ENCODE results near the gene TP63.

Gene TP63

DNA sequence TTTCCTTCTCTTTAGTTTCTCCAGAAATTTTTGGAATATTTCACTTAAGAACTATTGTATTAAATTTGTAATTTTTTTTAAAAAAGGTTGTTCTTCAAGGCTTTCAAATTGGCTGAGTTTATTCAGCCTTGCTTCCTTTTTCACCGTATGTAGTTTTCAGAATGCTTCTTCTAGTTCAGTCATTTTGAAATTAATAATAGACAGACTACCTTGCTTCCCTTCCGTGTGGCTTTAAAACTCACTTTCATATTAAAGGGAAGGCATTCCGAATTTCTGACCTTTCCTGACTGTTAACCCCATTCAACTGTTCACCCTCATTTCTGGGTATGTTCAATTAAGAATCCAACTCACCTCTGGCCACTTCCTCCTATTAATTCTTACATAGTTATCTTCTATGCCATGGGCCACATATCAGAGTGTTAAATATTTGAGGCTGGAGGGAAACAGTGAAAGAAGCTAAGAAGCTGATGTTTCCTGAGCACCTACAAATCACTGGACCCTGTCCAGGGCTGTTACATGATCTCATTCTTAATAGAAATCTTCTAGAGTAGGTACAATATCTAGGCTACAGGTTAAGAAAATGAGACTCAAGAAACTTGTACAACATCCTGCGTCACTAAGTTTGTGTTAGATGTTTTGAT lies 252.0 kb downstream of the TP63 start:
- no peak for DNase-seq

DNA sequence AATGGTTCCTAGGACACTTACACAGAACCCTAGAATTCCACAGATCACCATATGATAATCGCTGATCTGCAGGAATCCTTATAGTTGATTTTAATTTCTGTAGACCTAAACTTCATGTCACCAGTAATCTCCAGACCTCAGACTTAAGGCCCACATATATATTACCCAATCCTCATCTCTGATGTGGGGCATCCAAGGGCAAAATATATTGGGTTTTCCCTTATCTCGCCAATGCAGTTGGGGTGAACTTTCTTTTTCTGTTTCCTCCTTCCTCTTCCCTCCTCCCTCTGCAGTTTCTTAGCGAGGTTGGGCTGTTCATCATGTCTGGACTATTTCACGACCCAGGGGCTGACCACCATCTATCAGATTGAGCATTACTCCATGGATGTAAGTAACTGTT lies 259.3 kb downstream of the TP63 start:
- DNase-seq: peak; percentile 77

DNA sequence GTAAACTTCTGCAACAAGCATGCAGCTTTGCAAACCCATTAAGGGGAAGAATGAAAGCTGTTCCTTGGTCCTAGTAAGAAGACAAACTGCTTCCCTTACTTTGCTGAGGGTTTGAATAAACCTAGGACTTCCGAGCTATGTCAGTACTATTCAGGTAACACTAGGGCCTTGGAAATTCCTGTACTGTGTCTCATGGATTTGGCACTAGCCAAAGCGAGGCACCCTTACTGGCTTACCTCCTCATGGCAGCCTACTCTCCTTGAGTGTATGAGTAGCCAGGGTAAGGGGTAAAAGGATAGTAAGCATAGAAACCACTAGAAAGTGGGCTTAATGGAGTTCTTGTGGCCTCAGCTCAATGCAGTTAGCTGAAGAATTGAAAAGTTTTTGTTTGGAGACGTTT lies 265.3 kb downstream of the TP63 start:
- DNase-seq: no peak

DNA sequence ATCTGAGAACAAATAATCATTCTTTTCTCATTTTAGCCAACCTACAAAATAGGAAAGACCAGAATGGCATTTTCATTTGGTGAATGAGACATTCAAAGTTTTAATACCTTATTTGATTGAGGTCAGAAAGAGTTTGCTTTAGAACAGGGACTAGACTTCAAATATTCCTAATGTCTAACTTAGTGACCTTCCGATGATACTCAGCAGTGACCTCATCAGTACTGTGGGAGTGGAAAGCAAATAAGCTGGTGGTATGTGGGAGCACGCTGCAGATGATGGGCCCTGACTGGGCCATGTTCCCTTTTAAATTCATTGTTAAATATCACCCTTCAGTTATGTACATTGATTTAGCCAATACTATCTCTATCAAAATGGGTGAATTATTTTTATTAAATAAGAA lies 266.2 kb downstream of the TP63 start:
- no peak for DNase-seq

DNA sequence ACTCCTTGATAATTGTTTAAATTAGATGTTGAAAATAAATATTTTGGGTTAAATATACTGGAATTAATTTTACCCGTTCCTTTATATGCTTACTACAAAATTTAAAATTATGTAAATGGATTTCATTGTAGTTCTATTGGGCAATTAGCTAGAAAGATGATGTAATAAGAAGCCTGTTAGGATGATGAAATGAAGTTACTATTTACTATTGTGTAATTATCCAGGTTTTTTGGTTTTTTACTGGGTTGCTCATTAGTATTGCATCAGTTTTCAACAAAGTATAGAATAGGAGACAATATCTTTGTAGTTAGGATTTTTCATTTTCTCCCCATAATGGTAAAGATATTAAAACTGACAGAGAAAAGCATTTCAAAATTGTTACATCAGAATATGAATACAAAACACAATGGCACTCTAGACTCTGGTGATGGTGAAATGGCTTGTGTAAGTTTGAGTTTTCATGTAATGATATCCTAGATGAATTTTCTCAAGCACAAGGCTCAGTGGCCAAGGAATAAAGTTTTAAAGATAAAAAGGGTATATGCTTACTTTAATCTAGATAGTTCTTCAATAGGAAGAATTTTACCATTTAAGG lies 267.5 kb downstream of the TP63 start:
- DNase-seq: peak; percentile 7

DNA sequence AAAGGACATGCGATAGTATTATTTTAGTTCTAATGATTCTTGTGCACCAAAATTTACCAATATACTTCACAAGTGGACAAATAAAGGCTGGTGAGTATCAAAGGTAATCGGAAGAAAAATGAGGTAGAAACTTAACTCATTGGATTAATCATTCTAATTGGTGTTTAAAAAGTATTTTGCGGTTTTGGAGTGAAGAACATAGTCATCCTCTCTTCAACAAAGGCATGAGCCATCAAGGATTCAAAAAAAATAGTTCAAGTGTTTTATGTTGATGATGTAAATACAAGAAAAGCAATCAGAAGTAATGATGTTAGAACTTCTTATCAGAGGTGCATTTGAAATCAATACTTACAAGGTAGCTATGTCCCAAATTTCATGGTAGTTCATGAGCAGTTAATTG lies 268.0 kb downstream of the TP63 start:
- no peak for DNase-seq

DNA sequence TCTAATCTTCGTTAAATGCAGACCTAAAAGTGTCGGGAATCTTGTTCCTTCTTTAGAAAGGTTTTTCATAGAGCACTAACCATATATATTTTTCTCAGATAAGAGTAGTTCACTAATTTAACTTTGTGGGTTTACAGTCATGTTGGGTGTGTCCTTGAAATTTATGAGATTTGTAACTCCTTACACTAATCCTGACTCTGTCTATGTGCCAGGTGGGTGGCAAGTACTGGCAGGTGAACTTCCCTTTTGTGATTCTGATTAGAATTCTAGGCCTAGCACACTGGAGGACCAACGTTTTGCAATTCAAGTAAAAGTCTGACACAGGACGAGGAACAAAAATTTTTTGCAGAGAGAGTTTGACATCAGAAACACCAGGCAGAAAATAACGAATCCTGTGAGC lies 269.4 kb downstream of the TP63 start:
- DNase-seq: no peak

DNA sequence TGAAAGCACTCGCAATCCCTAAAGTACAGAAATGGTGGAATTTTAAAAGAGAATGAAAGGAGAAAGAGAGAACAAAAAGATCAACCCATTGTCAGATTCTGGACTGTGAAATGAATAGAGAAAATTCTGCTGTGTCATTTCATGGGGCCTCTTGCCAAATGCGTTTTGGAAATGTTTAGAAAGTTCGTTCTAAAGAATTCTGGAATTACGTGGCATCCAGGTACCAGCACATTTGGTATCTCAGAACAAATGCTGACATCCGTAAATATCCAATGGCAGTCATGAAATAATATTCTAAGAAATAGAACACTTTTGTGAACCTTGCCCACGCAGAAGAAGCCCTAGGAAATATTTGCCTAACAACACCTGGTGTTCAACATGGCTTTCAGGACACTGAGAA lies 270.3 kb downstream of the TP63 start:
- DNase-seq: no peak

DNA sequence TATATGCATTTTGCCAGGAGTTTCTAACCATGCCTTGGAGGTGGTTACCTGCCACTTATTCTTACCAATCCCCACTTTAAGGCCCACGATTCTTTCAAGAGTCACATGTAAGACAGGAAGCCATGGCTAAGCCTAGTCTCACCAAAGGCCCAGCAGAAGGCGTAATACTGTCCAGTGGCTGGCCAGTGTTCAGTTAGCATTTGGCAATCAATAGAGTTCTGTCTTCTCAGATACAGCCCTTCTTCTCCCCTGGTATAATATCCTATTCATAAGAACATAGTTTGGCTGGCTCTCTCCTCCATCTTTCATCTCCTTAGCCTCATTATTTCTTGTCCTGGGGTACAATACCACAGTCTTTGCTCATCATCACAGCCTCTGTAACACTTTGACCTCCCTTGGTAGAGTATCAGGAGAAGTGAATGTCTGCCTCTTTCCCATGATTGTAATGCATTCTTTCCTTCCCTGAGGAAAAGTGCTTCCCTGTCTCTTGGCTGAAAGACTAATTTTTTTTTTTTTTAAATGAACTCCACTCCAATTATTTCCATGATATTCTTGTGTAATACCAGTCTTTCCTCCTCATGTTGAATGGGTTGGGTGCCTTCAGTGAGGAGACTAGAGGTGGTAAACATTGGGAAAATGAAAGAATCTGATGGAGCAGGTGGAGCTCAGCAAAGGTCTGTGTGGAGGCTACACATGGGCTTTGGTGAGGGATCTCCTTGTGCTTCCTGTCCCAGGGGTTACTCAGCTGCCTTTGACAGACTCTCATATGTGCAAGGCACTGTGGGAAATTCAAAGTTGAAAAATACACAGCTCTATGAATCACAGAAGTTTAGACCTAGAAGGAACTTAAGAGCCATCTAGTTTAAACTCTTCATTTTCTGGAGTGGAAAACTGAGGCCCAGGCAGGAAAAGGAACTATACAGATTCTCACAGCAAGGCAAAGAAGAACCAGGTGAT lies 271.3 kb downstream of the TP63 start:
- DNase-seq: no peak

DNA sequence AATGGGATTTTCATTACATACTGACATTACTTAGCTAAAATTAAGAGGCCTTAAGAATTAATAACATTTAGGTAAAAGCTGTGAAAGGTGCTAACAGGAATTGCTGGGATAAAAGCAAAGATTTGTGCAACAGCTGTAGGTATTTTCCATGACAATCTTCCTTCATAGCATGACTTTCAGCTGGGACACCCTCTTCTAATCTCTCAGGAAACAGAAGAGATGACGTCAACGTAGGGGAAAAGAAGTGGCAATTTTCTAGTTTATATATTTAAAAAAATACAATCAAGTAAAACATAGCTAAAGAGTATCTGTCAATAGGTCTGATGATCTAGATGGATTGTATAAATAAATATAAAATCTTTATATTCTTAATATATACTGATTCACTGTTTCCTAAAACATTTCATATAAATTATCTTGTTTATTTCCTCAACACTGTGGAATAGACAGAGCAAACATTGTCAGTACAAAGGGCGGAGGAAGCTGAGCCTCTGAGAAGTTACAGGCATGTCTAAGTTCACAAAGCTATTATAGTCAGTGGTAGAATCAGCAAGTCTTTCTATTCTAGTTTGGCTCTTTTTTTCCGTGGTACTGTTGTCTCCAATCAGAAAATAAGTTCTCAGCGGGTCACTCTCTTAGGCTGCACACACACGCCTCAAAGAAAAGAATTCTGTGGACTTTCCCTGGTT lies 272.5 kb downstream of the TP63 start:
- DNase-seq: no peak

DNA sequence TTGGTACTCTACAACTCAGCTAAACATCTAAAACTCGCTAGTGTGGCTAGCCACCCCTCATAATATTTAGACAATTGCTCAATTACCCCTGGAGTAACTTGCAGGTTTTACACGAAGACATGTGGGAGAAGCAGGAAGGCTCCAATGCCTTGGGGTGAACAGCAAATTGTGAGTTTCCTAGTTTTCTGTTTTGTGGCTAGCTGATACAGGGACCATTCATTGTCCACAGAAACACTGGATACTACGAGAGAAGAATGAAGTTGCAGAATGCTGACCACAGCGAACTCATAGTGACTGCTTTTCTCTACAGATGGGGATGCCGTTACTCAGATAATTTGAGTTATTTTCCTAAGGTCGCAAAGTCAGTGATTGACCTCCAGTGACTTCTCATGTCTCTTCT lies 276.6 kb downstream of the TP63 start:
- no peak for DNase-seq

DNA sequence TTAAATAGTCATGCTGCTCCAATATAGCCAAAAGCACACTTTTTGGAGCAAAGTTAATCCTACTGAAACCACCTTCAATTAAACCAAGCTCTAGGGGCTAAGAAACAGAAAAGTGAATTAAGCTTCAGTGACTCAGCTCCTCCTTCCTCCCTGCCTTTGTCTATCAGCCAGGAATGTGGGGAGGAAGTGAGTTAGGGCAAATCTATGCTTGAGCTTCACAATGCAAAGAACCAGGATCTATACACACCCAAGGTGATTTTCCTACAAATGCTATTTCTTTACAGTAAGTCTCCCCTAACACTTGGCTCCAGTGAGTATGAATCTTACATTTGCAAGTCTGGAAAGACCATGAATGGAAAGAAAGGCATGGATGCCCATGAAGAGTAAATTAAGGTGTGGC lies 277.5 kb downstream of the TP63 start:
- DNase-seq: no peak

DNA sequence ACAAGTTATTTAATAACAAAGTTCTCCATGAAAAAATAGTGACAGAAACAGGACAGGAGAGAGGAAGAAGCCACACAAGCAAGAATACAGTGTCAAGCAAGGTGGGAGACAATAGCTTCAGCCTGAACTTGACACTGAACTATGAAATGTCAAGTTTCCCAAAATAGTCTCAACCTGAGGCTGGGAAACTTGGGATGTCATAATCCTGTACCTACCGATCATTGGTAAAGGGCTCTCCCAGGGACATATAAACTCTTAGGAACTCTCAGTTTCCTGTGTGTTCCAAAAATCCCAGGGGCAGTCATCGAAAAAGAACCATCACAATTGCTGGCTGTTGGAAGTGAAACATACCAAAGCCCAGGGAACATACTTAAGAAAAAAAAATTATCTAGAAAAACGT lies 277.9 kb downstream of the TP63 start:
- no peak for DNase-seq

DNA sequence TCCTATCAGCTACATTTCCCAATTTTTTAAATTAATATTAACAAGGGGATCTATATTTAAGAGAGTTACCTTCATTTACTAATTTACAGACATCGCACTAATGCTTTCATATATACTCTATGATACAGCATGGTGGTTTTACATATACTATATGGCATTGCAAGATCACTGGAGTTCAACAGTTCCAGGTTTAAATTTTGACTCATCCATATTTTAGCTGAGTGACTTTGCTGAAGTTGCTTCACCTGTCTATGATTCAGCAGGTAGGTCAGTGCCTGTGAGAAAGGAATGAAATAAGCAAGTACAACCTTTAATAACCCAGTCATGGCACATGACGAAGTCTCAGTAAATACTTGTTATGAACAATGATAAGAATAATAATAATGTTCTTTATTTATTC lies 278.4 kb downstream of the TP63 start:
- no peak for DNase-seq

DNA sequence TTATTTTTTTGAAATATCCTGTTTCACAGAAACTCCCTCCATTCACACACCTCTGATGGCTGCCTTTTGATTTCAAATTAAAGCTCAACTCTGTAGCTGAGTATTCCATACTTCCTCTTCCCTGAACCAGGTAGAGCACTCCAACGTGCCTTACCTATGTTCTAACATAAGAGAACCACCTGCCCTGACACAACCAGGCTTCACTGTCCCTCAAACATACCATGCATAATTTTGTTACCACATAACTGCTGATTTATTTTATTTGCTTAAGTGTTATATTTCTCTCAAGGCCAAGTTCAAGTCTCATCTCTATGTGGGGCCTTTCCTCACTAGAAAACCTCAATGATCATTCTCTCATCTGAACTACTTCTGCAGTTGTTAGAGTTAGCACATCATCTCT lies 279.8 kb downstream of the TP63 start:
- DNase-seq: no peak

DNA sequence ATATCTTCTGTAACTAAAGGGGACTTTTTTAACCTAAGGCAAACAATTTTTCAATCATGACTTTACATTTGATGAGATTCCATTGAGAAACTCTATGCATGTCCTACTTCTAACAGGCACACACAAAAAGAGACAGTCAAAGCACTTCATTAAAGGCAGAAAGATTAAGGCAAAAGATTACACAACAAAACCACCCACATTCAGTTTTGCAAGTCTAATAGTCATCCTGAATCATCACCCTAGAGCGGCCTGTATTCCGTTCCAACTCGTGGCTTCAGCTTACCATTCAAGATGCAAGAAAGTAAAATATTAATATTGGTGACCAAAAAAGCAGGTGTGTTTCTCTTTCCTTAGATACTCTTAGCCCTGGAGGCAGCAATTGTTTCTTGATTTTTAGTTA lies 283.6 kb downstream of the TP63 start:
- peak; percentile 26 for DNase-seq

DNA sequence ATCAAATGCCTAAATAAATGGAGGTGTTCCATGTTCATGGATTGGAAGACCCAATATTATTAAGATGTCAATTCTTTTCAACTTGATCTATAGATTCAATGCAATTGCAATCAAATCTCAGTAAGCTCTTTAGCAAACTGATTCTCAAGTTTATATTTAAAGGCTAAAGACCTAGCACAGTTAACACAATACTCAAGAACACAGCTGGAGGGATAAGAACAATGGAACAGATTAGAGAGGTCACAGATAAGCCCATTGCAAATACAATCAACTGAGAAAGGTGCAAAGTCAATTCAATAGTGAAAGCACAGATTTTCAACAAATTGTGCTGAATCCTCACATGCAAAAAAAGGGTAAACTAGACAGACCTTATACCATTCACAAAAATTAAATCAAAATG lies 290.6 kb downstream of the TP63 start:
- no peak for DNase-seq

DNA sequence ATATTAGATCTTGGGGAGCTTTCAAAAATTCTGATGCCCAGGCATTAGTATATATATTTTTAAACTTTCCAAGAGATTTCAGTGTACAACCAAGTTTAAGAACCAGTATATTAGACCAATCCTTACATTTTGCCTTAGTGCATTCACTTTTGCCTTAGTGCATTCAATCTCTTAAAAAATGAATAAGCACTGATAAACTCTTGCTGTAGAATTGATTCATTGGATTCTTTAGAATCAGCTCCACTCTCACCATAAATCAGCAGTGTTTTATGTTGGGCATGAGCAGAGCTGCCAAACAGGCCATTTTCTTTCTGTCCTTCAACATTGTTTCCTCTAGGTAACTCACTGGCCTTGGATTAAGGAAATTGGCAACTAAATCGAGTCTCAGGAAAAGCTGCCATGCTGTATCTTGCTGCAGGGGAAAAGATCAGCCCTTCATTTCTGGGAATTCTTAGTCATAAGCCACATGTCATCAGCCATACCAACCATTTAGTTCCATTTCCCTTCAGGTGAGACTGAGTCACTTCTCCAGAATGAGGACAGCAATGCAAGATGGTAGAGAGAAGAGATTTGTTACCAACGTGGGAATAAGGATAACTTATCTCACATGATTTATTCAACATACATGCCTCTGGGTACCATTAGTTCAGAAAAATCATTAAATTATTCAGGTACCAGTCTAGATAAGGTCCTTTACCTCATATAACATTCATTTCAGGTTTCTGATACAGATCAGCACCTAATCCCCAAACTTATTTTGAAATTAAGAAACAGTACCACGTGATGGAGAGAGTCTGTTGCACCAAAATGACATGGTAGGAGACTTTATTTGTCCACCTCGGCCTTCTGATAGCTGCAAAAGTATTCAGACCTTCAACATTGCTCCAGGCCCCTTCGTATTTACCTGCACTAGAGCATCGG lies 297.0 kb downstream of the TP63 start:
- no peak for DNase-seq

DNA sequence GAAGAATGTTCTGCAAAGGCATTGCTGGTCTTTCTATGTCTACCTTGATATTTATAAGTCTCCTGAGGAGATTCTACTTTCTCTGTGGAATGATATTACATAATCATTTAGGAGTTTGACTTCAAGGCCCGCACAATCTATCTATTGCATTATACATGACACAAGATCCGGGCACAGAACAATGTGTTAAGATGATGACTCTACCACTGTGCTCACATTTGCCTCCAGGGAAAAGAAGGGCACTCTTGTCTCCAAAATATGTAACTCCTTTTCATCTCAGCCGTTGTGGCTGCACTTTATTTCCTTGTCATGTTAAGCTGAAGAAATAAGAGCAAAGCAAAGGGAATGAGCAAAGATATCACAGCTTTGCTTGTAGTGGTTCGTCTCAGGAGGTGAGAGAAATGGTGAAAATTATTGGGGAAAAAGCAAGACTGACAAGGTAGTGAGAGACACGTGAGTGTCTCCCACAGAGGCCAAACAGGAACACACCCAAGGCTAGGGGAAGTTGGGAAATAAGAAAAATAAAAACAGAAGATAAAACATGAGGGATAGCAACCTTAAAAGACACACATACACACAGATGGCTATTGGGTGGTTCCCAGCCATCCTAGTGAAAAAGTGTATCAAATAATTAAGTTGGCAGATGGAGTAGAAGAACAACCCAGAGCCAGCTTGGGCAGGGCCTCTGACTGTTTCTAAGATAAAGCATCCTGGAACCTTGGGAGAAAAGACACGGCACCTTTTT lies 305.2 kb downstream of the TP63 start:
- DNase-seq: no peak

DNA sequence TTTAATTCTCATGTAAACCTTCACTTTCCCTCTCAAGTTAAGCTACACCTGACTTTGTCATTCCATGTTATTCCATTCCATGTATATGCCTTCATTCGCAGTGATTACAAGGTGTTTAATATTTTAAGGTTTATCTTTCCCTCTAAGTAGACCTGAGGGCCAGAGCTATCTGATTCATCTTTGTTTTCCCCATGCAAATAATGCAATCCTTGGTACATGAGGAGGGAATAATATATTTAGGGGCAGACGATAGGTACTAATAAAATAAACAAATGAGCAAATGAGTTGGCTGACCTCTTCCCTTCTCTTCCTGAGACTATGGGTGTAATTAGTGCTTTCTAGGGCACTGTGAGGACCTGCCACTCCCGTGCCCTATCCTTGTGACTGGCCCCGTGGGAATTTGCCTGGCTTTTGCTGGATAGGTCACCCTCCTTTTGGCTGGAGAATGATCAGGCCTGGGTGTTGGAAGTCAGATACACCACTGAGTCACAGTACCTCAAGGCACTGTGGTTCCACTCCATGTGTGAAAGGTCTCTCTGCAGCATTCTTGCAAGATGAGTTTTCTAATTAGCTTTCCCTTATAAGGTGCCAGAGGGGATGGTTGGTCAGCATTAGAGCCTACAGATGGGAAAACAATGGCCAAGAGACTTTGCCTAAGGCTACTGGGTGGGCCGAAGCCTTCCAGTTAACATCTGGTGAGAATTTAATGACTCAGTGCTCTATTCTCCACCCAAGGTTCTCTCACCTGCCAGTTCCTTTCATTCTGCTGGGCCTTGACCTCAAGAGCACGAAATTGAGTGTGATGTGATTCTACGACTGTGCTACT lies 306.3 kb downstream of the TP63 start:
- no peak for DNase-seq

DNA sequence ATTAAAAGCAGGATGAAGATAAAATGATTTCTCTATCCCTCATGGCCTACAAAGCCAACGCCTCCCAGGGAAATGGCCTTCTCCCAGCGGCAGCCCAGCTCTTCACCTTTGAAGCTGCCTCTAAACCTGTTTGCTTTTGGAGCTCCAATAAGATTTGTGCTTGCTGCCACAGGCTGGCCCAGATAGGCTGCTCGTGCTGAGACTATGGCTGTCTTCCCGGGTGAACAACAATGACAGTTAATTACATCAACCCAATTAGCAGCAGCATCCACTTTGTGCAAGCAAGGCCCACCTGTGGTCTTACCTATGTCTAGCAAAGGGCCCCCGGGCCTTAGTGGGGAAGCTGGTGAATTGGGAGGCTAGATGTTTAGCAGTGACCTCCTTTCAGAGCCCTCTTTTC lies 309.9 kb downstream of the TP63 start:
- DNase-seq: no peak

All from hematopoietic multipotent progenitor cell treated with erythropoietin and hydrocortisone succinate and interleukin-3 and kit ligand, for 6 days (in vitro differentiated cells).